ENCODE results near the gene DCAKD. TPM values are rescaled to one million over a fixed set of nuclear protein-coding genes. Genes with fewer than 3 reads are reported as not detected.

DCAKD gene
- total RNA-seq, 5 donors from 2014 or later (not counting 1 experiment from before 2014, with no cell fraction given): 18.7 to 40.7 (median 29.7) TPM

DNA sequence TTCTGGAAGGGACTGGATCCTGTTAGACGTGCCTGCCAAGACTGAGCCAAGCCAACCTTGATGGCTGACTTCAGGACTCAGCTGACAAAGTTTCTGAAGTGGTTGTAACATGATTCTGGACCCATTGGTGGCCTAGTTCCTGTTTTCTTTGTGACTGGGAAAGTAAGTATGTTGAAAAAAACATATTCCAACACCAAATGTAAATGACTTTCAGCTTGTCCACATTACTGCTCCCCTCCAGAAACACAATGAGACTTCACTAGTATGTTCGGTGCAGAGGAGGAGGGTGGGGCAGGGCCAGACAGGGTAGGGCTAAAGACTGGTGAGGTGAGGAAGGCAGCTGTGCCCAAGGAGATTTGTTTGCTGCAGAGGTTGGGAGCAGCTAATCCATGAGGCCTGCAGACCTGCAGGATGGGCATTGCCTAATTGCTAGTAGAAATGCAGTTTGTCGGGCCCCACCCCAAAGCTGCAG is 36.1 kb upstream of the DCAKD start:
- ATAC-seq (replicated peaks in 1 of 4) (no peak), DNase-seq (no peak)
- H3K27me3 Mint-ChIP-seq: no peaks in the 10 kb centered on the region
- H3K4me3 ChIP-seq (ENCODE audit: control insufficient read depth in 1 of 2, extremely low read depth in 1 of 2, low read length in 1 of 2): no peak overlapping the region
- no peaks in the 10 kb centered on the region for H3K4me1 ChIP-seq (ENCODE audit: control insufficient read depth in 1 of 2, extremely low read depth in 1 of 2, insufficient read depth in 2 of 2, low read length in 2 of 2)
- H3K27me3 ChIP-seq (replicated peaks in 1 of 2; ENCODE audit: control insufficient read depth in 2 of 2, extremely low read depth in 1 of 2, insufficient read depth in 2 of 2, low read length in 1 of 2): no peaks in the 10 kb centered on the region
- ChIA-PET CTCF (interaction anchor here in 1 of 2 donors (0.6 kb wide), 1 partner anchor 244 kb away, joined by 4 read pairs; no protein-coding TSS in a partner anchor), POLR2A (no interaction called here)
- no peaks in the 10 kb centered on the region for H3K4me1 Mint-ChIP-seq
- peak overlapping the region in 1 of 2 donors; percentile 23 for H3K27ac Mint-ChIP-seq
- H3K9me3 ChIP-seq: no peaks in the 10 kb centered on the region
- no peak overlapping the region for H3K4me3 Mint-ChIP-seq
- 100% methylated on average over 2 of the region's 3 CpGs for WGBS (ENCODE audit: insufficient coverage)
- H3K9me3 Mint-ChIP-seq: no peaks in the 10 kb centered on the region
- H3K27ac ChIP-seq (ENCODE audit: low read length): no peak overlapping the region
- H3K36me3 ChIP-seq (ENCODE audit: control insufficient read depth in 2 of 2, extremely low read depth in 1 of 2, insufficient read depth in 1 of 2, low read length in 1 of 2): peaks cover 15 to 72% of the 10 kb centered on the region in 2 donors
- peaks cover 44% of the 10 kb centered on the region for H3K36me3 Mint-ChIP-seq

DNA sequence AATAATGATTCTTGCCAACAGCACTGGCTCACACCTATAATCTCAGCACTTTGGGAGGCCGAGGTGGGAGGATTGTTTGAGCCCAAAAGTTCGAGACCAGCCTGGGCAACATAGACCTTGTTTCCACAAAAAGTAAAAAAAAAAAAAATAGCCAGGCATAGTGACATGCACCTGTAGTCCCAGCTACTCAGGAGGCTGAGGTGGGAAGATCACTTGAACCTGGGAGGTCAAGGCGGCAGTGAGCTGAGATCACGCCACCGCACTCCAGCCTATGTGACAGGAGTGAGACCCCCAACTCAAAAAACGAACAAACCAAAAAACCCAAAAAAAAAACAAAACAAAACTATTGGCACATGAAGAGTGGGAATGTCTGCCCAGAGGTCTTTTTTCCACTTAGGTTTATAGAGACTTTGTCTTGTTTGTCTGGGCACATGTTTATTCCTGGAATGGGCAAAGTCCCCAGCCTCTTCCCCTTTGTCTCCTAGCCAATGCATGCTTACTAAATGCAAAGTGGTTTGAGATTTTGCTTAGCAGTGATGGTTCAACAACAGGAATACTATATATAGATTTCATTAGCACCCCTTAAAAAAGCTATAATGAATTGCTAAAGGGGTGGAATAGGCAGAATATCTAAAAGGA is 35.6 kb upstream of the DCAKD start:
- no peak overlapping the region for H3K4me3 Mint-ChIP-seq
- H3K36me3 Mint-ChIP-seq: peaks cover 41% of the 10 kb centered on the region
- peaks cover 11 to 72% of the 10 kb centered on the region in 2 donors for H3K36me3 ChIP-seq (ENCODE audit: control insufficient read depth in 2 of 2, extremely low read depth in 1 of 2, insufficient read depth in 1 of 2, low read length in 1 of 2)
- no peak overlapping the region for H3K27ac ChIP-seq (ENCODE audit: low read length)
- H3K27me3 ChIP-seq (replicated peaks in 1 of 2; ENCODE audit: control insufficient read depth in 2 of 2, extremely low read depth in 1 of 2, insufficient read depth in 2 of 2, low read length in 1 of 2): no peaks in the 10 kb centered on the region
- CTCF ChIA-PET: interaction anchor here in 1 of 2 donors (0.6 kb wide), 1 partner anchor 245 kb away, joined by 4 read pairs; no protein-coding TSS in a partner anchor
- H3K9me3 Mint-ChIP-seq: no peaks in the 10 kb centered on the region
- WGBS (ENCODE audit: insufficient coverage): no CpG with 5 or more reads among the region's 6 CpGs
- no peaks in the 10 kb centered on the region for H3K4me1 Mint-ChIP-seq
- ATAC-seq (replicated peaks in 1 of 4) (no peak), DNase-seq (no peak)
- no peak overlapping the region for H3K27ac Mint-ChIP-seq
- H3K9me3 ChIP-seq: no peaks in the 10 kb centered on the region
- H3K27me3 Mint-ChIP-seq: no peaks in the 10 kb centered on the region
- H3K4me1 ChIP-seq (ENCODE audit: control insufficient read depth in 1 of 2, extremely low read depth in 1 of 2, insufficient read depth in 2 of 2, low read length in 2 of 2): no peaks in the 10 kb centered on the region
- H3K4me3 ChIP-seq (ENCODE audit: control insufficient read depth in 1 of 2, extremely low read depth in 1 of 2, low read length in 1 of 2): no peak overlapping the region
- POLR2A ChIA-PET: no interaction called here

DNA sequence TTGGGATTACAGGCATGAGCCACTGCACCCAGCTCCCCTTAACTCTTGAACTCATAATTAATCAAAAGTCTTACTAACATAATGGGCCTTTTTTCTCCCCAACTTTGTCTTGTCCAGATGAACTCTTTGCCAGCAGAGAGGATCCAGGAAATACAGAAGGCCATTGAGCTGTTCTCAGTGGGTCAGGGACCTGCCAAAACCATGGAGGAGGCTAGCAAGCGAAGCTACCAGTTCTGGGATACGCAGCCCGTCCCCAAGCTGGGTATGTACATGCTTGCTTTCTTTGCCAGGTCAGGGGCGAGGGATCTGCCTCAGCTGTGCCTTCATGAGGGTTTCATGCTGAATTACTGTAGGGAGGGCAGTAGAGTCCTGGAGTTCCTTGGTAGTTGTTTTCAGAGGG is 35.0 kb upstream of the DCAKD start:
- H3K4me1 ChIP-seq (ENCODE audit: control insufficient read depth in 1 of 2, extremely low read depth in 1 of 2, insufficient read depth in 2 of 2, low read length in 2 of 2): no peaks in the 10 kb centered on the region
- peaks cover 10 to 72% of the 10 kb centered on the region in 2 donors for H3K36me3 ChIP-seq (ENCODE audit: control insufficient read depth in 2 of 2, extremely low read depth in 1 of 2, insufficient read depth in 1 of 2, low read length in 1 of 2)
- H3K9me3 ChIP-seq: no peaks in the 10 kb centered on the region
- ChIA-PET POLR2A (no interaction called here), CTCF (no interaction called here)
- H3K27me3 ChIP-seq (replicated peaks in 1 of 2; ENCODE audit: control insufficient read depth in 2 of 2, extremely low read depth in 1 of 2, insufficient read depth in 2 of 2, low read length in 1 of 2): no peaks in the 10 kb centered on the region
- DNase-seq: no peak
- no peak overlapping the region for H3K27ac ChIP-seq (ENCODE audit: low read length)
- Mint-ChIP-seq H3K27ac (no peak overlapping the region), H3K4me1 (no peaks in the 10 kb centered on the region), H3K4me3 (no peak overlapping the region), H3K9me3 (no peaks in the 10 kb centered on the region), H3K27me3 (no peaks in the 10 kb centered on the region), H3K36me3 (peaks cover 42% of the 10 kb centered on the region)
- H3K4me3 ChIP-seq (ENCODE audit: control insufficient read depth in 1 of 2, extremely low read depth in 1 of 2, low read length in 1 of 2): no peak overlapping the region
- ATAC-seq (replicated peaks in 1 of 4): no peak
- WGBS (ENCODE audit: insufficient coverage): 100% methylated on average over 4 of the region's 4 CpGs

DNA sequence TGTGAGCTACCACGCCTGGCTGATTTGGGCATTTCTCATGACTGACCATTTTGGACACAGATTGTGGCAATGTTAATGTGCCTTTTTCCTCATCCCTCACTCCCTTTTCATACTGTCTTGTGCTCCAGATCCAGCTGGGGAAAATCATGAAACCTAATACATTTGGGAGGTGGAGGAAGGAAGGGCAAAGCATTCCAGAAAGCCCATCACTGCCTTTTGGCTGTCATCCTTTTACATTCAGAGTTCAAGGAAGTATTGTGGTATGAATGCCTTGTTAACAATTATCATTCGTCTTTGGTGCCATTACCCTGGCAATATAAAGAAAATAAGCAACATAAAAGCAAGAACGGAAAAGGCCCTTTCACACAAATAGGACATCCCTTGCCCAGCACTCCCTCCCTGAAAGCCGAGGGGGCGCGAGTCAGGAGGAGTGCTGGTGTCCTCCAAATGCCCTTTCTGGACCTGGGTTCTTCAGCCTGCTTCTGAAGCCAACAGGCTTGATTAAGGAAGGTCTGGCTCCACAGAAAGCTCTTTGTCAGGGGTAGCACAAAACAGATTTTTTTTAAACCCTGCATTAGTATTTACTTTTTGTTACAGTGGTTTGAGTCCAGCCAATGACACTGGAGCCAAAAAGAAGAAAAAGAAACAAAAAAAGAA is 29.7 kb upstream of the DCAKD start:
- ATAC-seq (replicated peaks in 1 of 4): no peak
- Histone ChIP-seq H3K9me3 (no peaks in the 10 kb centered on the region), H3K4me1 (ENCODE audit: control insufficient read depth in 1 of 2, extremely low read depth in 1 of 2, insufficient read depth in 2 of 2, low read length in 2 of 2) (peaks cover 0 to 3% of the 10 kb centered on the region in 2 experiments), H3K27ac (ENCODE audit: low read length) (no peak overlapping the region), H3K27me3 (replicated peaks in 1 of 2; ENCODE audit: control insufficient read depth in 2 of 2, extremely low read depth in 1 of 2, insufficient read depth in 2 of 2, low read length in 1 of 2) (no peaks in the 10 kb centered on the region), H3K4me3 (ENCODE audit: control insufficient read depth in 1 of 2, extremely low read depth in 1 of 2, low read length in 1 of 2) (no peak overlapping the region), H3K36me3 (ENCODE audit: control insufficient read depth in 2 of 2, extremely low read depth in 1 of 2, insufficient read depth in 1 of 2, low read length in 1 of 2) (peaks cover 8 to 44% of the 10 kb centered on the region in 2 donors)
- no peak overlapping the region for H3K27ac Mint-ChIP-seq
- H3K27me3 Mint-ChIP-seq: no peaks in the 10 kb centered on the region
- H3K36me3 Mint-ChIP-seq: peaks cover 17% of the 10 kb centered on the region
- H3K4me1 Mint-ChIP-seq: peaks cover 0 to 19% (median 15%) of the 10 kb centered on the region in 3 donors
- ChIA-PET CTCF (no interaction called here), POLR2A (no interaction called here)
- H3K4me3 Mint-ChIP-seq: no peak overlapping the region
- 88% methylated on average over 4 of the region's 6 CpGs for WGBS (ENCODE audit: insufficient coverage)
- DNase-seq: no peak
- no peaks in the 10 kb centered on the region for H3K9me3 Mint-ChIP-seq

DNA sequence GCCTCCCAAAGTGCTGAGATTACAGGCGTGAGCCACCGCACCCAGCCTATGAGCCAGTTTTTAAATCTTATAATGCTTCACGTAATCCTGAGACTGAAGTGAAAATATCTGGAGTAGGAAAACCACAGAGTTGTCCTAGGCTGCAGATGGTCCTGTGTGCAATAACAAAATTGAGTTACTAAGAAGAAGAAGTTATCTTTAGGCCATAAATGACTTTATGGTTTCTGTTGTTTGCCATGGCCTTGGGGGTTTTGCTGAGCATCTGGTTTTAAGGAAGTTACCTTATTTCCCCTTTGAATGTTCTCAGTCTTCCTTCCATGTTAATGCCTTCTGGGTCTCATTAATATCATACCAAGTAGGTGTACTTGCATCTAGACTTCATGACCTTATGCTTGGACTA is 26.2 kb upstream of the DCAKD start:
- Mint-ChIP-seq H3K4me3 (no peak overlapping the region), H3K27ac (peak overlapping the region in 1 of 2 donors; percentile 59), H3K27me3 (no peaks in the 10 kb centered on the region), H3K4me1 (peaks cover 10 to 32% (median 19%) of the 10 kb centered on the region in 3 donors), H3K9me3 (no peaks in the 10 kb centered on the region), H3K36me3 (peaks cover 23% of the 10 kb centered on the region)
- Histone ChIP-seq H3K9me3 (no peaks in the 10 kb centered on the region), H3K4me3 (ENCODE audit: control insufficient read depth in 1 of 2, extremely low read depth in 1 of 2, low read length in 1 of 2) (no peak overlapping the region), H3K4me1 (ENCODE audit: control insufficient read depth in 1 of 2, extremely low read depth in 1 of 2, insufficient read depth in 2 of 2, low read length in 2 of 2) (peaks cover 0 to 5% of the 10 kb centered on the region in 2 experiments), H3K27me3 (replicated peaks in 1 of 2; ENCODE audit: control insufficient read depth in 2 of 2, extremely low read depth in 1 of 2, insufficient read depth in 2 of 2, low read length in 1 of 2) (no peaks in the 10 kb centered on the region), H3K27ac (ENCODE audit: low read length) (no peak overlapping the region), H3K36me3 (ENCODE audit: control insufficient read depth in 2 of 2, extremely low read depth in 1 of 2, insufficient read depth in 1 of 2, low read length in 1 of 2) (peaks cover 8 to 42% of the 10 kb centered on the region in 2 donors)
- ChIA-PET POLR2A (interaction anchor here in 1 of 2 donors (0.8 kb wide), 1 partner anchor 231 kb away, joined by 3 read pairs; no protein-coding TSS in a partner anchor), CTCF (no interaction called here)
- DNase-seq: no peak
- 85% methylated on average over 3 of the region's 3 CpGs for WGBS (ENCODE audit: insufficient coverage)
- ATAC-seq (replicated peaks in 1 of 4): no peak

DNA sequence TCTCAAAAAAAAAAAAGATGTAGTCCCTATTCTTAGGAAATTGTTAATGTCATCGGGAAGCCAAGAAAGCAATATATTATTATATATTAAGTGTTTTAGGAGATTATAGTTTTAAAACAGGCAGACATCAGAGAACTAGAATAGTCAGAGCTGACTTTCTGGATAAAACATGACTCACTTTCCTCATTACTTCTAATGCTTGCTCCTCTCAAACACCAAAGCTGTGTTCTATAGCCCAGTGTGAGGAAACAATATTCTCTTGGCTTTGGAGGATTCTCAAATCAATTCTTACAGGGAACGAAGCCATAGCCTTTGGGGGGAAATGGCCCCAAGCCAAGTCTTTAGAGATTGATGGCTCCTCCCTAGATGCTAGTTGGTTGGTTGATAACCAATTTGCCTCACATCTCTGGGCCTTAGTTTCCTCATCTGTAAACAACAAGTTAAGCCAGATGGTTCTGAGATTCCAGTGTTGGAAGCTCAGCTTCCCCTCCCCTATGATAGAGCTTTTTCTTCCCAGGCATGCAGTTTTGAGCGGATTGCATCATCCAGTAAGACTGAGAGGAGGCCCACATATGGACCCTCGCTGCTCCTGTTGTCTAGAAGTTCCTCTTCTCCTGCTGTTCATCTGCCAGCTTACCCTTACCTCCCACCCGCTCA is 22.1 kb upstream of the DCAKD start:
- POLR2A ChIA-PET: no interaction called here
- Mint-ChIP-seq H3K27me3 (no peaks in the 10 kb centered on the region), H3K36me3 (peaks cover 13% of the 10 kb centered on the region), H3K27ac (no peak overlapping the region), H3K4me1 (peaks cover 10 to 32% (median 25%) of the 10 kb centered on the region in 3 donors), H3K9me3 (no peaks in the 10 kb centered on the region), H3K4me3 (no peak overlapping the region)
- WGBS (ENCODE audit: insufficient coverage): 100% methylated on average over 2 of the region's 5 CpGs
- Histone ChIP-seq H3K27me3 (replicated peaks in 1 of 2; ENCODE audit: control insufficient read depth in 2 of 2, extremely low read depth in 1 of 2, insufficient read depth in 2 of 2, low read length in 1 of 2) (no peaks in the 10 kb centered on the region), H3K4me3 (ENCODE audit: control insufficient read depth in 1 of 2, extremely low read depth in 1 of 2, low read length in 1 of 2) (no peak overlapping the region), H3K36me3 (ENCODE audit: control insufficient read depth in 2 of 2, extremely low read depth in 1 of 2, insufficient read depth in 1 of 2, low read length in 1 of 2) (peaks cover 0 to 32% of the 10 kb centered on the region in 2 donors), H3K4me1 (ENCODE audit: control insufficient read depth in 1 of 2, extremely low read depth in 1 of 2, insufficient read depth in 2 of 2, low read length in 2 of 2) (peaks cover 0 to 5% of the 10 kb centered on the region in 2 experiments), H3K9me3 (no peaks in the 10 kb centered on the region), H3K27ac (ENCODE audit: low read length) (no peak overlapping the region)
- DNase-seq (no peak), ATAC-seq (replicated peaks in 1 of 4) (no peak)
- CTCF ChIA-PET: interaction anchor here in 1 of 2 donors (0.6 kb wide), 1 partner anchor 8 kb away, joined by 3 read pairs; no protein-coding TSS in a partner anchor
